ENCODE data around the gene OR1E1.
"Not testable (repeated sequence)": the region's sequence is repeated elsewhere in the genome, so short reads cannot be mapped to it uniquely, and the experiment has no call there.

Gene OR1E1, protein sequence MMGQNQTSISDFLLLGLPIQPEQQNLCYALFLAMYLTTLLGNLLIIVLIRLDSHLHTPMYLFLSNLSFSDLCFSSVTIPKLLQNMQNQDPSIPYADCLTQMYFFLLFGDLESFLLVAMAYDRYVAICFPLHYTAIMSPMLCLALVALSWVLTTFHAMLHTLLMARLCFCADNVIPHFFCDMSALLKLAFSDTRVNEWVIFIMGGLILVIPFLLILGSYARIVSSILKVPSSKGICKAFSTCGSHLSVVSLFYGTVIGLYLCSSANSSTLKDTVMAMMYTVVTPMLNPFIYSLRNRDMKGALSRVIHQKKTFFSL

DNA sequence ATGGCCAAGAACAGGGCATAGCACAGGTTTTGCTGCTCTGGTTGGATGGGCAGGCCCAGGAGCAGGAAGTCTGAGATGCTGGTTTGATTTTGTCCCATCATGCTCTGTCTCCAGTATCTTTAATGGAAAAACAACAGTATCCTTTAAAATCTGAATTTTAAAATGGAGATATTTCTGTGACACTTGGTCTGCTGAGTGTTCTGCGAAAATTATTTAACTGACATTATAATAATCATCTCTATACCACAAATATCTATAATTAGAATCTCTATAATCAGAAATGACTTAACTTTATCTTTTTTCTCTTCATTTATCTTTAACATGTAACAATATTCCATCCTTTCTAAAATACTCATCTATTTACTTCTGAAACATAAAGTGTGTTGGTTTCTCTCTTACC lies at the start of gene OR1E1:
Gene OR1E1 (minus strand): TSS at position 101 of the 400 bp plus-strand sequence. CDS start 0 bp downstream, at position 101.
- TF ChIP-seq, protein P1, sequence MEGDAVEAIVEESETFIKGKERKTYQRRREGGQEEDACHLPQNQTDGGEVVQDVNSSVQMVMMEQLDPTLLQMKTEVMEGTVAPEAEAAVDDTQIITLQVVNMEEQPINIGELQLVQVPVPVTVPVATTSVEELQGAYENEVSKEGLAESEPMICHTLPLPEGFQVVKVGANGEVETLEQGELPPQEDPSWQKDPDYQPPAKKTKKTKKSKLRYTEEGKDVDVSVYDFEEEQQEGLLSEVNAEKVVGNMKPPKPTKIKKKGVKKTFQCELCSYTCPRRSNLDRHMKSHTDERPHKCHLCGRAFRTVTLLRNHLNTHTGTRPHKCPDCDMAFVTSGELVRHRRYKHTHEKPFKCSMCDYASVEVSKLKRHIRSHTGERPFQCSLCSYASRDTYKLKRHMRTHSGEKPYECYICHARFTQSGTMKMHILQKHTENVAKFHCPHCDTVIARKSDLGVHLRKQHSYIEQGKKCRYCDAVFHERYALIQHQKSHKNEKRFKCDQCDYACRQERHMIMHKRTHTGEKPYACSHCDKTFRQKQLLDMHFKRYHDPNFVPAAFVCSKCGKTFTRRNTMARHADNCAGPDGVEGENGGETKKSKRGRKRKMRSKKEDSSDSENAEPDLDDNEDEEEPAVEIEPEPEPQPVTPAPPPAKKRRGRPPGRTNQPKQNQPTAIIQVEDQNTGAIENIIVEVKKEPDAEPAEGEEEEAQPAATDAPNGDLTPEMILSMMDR (conservative IDR thresholded peaks at IDR 0.05; ENCODE audit: low read length): no peak
- no peak for DNase-seq (ENCODE audit: low read depth)
- no peak within 1 kb of the TSS for H3K4me3 ChIP-seq (ENCODE audit: low read length)

DNA sequence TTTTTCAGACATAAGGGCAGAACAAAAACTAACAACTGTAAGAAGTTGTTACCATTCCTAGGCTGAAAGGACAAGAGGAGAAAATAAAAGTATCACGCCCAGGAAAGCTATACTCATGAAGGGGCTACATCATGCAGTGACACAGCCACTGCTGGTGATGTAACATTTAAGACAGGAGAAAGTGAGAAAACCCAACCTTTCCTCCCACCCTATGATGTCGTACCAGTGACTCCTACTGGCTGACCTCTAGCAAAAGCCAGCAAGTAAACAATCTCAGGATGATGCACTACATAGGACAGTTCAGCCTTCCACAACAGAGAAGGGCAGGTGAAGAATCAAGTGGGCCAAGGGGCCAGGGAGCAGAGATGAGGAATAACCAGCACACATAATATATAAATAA lies 49.4 kb upstream of the OR1E1 start:
- no peak for DNase-seq (ENCODE audit: low read depth)
- H3K4me3 ChIP-seq (ENCODE audit: low read length): no peak overlapping the region
- TF ChIP-seq, protein P1 (conservative IDR thresholded peaks at IDR 0.05; ENCODE audit: low read length): no peak

DNA sequence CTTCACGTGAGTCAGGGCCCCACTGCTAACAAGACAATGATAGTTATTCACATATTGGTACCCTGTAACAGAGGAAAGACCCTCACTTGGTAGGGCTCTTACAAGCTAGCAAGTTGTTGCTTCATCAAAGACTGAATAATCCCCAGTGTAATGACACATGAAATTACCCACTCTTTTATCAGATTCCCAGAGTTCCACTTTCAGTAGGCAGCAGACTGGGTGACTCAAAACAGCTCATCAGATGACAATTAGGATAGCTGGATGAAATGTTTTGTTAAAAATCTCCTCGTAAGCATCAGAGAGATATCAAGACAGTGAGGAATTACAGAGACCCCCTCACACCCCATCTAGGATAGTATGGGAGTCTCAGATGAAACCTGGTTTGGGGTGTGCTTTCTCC lies 42.2 kb upstream of the OR1E1 start:
- TF ChIP-seq, protein P1 (conservative IDR thresholded peaks at IDR 0.05; ENCODE audit: low read length): no peak
- no peak overlapping the region for H3K4me3 ChIP-seq (ENCODE audit: low read length)

DNA sequence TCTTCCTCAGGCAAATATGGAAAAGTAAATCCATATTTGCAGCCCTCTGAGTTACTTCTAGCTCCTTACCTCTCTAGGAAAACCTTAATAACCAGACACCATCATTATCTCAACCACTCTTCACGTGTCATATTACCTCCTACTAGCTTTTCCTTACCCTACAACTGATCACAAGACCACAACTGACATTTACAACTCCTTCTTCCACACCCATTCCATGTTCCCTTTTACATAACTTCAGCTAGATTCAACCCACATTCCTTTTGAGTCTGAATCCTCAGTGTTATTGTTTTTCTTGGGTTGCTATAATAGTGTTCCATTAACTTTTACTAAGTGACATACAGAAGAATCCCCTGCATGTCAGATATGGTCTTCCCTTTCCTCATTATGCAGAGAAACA lies 40.2 kb upstream of the OR1E1 start:
- H3K4me3 ChIP-seq (ENCODE audit: low read length): no peak overlapping the region
- no peak for DNase-seq (ENCODE audit: low read depth)
- TF ChIP-seq, protein P1 (conservative IDR thresholded peaks at IDR 0.05; ENCODE audit: low read length): no peak

More for the DNA sequence above, 42.2 kb upstream of the OR1E1 start:
- DNase-seq (ENCODE audit: low read depth): no peak

DNA sequence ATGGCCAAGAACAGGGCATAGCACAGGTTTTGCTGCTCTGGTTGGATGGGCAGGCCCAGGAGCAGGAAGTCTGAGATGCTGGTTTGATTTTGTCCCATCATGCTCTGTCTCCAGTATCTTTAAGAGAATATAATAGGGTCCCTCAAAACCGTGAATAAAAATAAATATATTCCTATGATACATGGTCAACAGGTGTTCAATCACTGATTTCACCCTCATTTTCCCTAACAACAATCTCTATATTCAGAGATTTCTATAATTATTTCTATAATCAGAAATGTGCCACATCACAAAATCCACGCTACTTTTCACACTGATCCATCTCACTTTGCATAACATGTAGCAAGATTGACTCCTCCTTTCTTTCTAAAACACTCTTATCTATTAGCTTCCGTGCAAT lies 35.5 kb upstream of the OR1E1 start, which contains the start of gene OR1E2:
Gene OR1E2 (minus strand): TSS at position 101 of the 400 bp plus-strand sequence. CDS start 0 bp downstream, at position 101.
- TF ChIP-seq, protein P1 (conservative IDR thresholded peaks at IDR 0.05; ENCODE audit: low read length): no peak
- no peak for DNase-seq (ENCODE audit: low read depth)
- no peak within 1 kb of the TSS for H3K4me3 ChIP-seq (ENCODE audit: low read length)

DNA sequence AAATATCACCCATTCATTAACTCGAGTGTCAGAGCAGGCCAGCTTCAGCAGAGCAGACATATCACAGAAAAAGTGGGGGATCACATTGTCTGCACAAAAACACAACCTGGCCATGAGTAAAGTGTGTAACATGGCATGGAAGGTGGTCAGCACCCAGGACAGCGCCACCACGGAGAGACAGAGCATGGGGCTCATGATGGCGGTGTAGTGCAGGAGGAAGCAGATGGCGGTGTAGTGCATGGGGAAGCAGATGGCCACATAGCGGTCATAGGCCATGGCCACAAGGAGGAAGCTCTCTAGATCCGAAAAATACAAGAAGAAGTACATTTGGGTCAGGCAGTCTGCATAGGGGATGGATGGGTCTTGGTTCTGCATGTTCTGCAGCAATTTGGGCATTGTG lies 35.0 kb upstream of the OR1E1 start:
- H3K4me3 ChIP-seq (ENCODE audit: low read length); DNase-seq (ENCODE audit: low read depth): not testable (repeated sequence)

DNA sequence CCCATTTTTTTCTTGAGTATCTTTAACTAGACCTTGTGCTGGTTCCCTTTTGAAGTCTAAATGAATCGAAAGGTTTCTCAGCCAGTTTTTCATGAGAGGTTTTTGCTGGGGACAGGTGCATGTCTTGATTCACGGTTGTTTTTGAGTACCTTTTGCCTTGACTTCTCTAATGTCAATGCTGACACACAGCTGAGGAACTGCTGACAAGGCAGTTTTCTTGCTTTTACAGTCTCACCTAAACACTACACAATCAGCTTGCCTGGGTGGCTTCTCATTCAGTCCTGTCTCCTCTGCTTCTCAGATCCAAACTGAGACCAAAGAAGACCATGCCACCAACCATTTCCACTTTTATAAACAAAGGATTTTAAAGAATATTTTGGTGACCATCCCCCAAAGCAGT lies 20.0 kb upstream of the OR1E1 start:
- TF ChIP-seq, protein P1 (conservative IDR thresholded peaks at IDR 0.05; ENCODE audit: low read length): no peak
- DNase-seq (ENCODE audit: low read depth): no peak

More for the DNA sequence above, 20.0 kb upstream of the OR1E1 start:
- H3K4me3 ChIP-seq (ENCODE audit: low read length): no peak overlapping the region

Data from AG10803 (cell line).